ENCODE results near the gene C3orf52. TPM values are rescaled to one million over a fixed set of nuclear protein-coding genes. Genes with fewer than 3 reads are reported as not detected.

Gene C3orf52, protein sequence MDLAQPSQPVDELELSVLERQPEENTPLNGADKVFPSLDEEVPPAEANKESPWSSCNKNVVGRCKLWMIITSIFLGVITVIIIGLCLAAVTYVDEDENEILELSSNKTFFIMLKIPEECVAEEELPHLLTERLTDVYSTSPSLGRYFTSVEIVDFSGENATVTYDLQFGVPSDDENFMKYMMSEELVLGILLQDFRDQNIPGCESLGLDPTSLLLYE
- 8.7 to 11.3 TPM (median 10.4 TPM) in 5 replicates for total RNA-seq (2022; extraction: Qiagen RNA extraction)

DNA sequence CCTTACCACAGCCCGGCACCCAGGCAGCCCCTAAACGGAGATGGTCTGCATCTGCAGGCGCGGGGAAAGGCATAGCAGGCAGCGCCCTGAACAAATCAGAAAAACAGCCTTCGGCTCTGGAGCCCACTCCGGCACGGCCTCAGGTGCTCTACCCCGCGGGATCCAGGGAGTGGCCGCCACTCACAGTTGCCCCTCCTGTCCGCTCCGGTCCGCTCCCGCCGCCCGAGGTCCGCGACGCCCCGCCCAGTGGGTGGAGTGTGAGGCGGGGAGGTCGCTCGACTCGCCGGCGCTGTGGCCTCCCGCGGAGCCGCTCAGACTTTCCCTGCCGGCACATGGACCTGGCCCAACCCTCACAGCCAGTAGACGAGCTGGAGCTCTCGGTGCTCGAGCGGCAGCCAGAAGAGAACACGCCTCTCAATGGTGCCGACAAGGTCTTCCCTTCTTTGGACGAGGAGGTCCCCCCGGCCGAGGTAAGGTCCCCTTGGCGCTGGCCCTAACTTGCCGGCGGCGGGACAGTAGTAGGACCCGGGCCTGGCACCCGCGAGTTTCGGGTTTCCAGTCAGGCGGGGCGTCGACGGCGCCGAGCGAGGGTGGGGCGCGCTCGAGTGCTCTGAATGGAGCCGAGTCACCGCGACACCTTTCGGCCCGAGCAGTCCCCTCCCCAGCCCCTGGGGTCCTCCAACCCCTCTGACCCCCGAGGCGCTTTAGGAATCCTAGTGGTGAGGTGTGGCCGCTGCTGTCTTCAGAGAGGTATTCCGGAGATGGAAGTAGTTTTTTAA lies at the start of gene C3orf52:
C3orf52 (plus strand) TSS at position 314 of the 779 bp plus-strand sequence; CDS start at position 333, 19 bp downstream.

DNA sequence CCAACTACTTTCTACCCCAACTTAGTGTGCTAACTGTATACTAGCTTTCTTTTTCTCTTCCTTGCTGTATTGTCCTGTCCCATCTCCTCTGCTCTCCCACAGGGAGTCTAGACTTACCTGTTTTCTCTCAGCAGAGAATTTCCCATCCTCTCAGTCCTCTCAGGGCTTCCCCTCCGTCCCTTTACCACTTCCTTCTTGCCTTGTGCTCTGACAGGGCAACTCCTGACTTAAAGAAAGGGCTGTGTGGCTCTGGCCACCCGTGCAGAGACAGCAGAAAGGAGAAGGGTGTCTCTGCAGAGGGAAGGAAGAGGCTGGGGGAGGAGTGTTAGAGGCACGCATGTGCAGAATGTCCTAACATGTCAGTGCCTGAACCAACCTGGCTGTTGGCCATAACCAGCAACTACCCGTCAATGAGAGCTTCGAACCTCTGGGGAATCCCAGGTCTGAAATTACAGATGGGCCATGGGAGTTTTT lies 46.8 kb downstream of the C3orf52 start, which contains the start of gene GCSAM:
GCSAM (minus strand) TSS at position 274 of the 474 bp plus-strand sequence; CDS start at position 146, 128 bp downstream.

Other genes starting within 250 kb of the C3orf52 start
- gene PHLDB2, start 227.1 kb upstream of the C3orf52 start, total RNA-seq (2022; extraction: Qiagen RNA extraction) = 13.4 to 23.0 TPM (median 20.3 TPM) in 5 replicates
- gene ABHD10, start 107.4 kb upstream of the C3orf52 start, total RNA-seq (2022; extraction: Qiagen RNA extraction) = 15.4 to 18.9 TPM (median 18.3 TPM) in 5 replicates
- not detected in 5 replicates for gene TAGLN3, start 87.5 kb upstream of the C3orf52 start, total RNA-seq (2022; extraction: Qiagen RNA extraction)
- gene TMPRSS7, start 51.7 kb upstream of the C3orf52 start, total RNA-seq (2022; extraction: Qiagen RNA extraction) = 0.06 to 0.14 TPM (median 0.08 TPM) in 5 replicates
- gene GCSAM, start 46.9 kb downstream of the C3orf52 start, total RNA-seq (2022; extraction: Qiagen RNA extraction) = not detected in 5 replicates
- gene SLC9C1, start 207.8 kb downstream of the C3orf52 start, total RNA-seq (2022; extraction: Qiagen RNA extraction) = not detected in 5 replicates
- not detected in 5 replicates for gene CD200, start 246.8 kb downstream of the C3orf52 start, total RNA-seq (2022; extraction: Qiagen RNA extraction)